H1 (cell line): ENCODE results near the gene MEX3D. TPM values are rescaled to one million over a fixed set of nuclear protein-coding genes. Genes with fewer than 3 reads are reported as not detected.

Experiments used
- MAFK ChIP-seq: IDR thresholded peaks from 2 replicates; pipeline ENCODE4 v1.6.1; 2012; ENCODE audit warnings: low read depth, mild to moderate bottlenecking, improper control_type of control experiment, low read length
- MAX ChIP-seq: IDR thresholded peaks from 2 replicates; pipeline ENCODE4 v1.6.1; 2012; ENCODE audit warnings: inconsistent platforms
- POLR2A ChIP-seq, 2 experiments: IDR thresholded peaks; 1 replicate in 1 of 2; 2 replicates in 1 of 2; pipeline ENCODE4 v1.6.1; 2011; ENCODE audit warnings: low read depth in 2 of 2, low read length in 2 of 2, mild to moderate bottlenecking in 2 of 2; ENCODE audit errors: control extremely low read depth in 1 of 2
- POLR2AphosphoS5 ChIP-seq: IDR thresholded peaks from 2 replicates; pipeline ENCODE4 v1.6.1; 2011; ENCODE audit warnings: low read depth, low read length
- polyA plus RNA-seq, 7 experiments: library from polyadenylated mRNA; depleted of rRNA in 3 of 7; stranded (reverse) in 5 of 7; unstranded in 2 of 7; fragments of >200 nt in 5 of 7; fragments of 200-250 nt in 2 of 7; gene quantifications; 1 replicate in 5 of 7; 2 replicates in 1 of 7; 4 replicates in 1 of 7; pipeline versions ENCODE4 v1.2.1 to v1.2.3, GENCODE V29; 2011 to 2013; ENCODE audit warnings: missing spikeins in 2 of 7, mixed read lengths in 2 of 7
- total RNA-seq: library from RNA; stranded (reverse); fragmentation: NEBNext Ultra II Directional; extraction: Animal tissue kit (Norgen Biotek cat#: 25700); gene quantifications from 2 replicates; pipeline ENCODE4 v1.2.1, GENCODE V29; 2021

Gene MEX3D
- total and polyA plus RNA-seq, 2 of the 8 experiments (the other 6 are each of a cell fraction or from before 2014, with no cell fraction given) = 20.8 to 78.8 TPM

DNA sequence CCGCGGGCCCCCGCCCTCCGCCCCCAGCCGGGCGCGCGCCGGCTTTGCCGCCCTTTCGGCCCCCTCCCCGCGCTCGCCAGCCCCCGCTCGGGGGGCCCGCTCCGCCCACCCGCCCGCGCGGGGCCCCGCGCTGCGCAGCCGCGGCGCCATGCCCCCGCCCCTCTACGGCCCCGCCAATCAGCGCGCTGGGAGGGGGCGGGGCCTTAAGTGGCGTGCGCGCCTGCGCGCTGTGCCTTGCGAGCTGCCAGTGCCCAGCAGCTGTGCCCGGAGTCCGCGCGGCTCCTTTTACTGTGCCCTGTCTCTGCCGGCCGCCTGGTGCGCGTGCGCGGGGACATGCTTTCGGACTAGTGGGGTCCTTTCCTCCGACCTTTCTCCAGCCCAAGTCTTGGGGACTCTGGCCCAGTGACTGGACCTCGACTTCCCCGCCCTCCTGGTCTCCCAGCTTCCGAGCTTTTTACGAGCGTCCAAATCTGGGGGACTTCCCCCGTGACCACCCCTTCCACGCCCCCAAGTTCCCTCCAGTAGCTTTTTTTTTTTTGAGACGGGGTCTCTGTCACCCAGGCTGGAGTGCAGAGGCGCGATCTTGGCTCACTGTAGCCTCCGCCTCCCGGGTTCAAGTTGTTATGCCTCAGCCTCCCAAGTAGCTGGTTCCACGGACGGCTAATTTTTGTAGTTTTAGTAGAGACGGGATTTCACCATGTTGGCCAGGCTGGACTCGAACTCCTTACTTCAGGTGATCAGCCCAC lies 24.8 kb upstream of the MEX3D start, which contains the start of gene MBD3 (continued):
- 0 out of 2 replicates have a peak, but pooled peaks have one; percentile 9 for TF ChIP-seq MAX
- TF ChIP-seq POLR2AphosphoS5 = peak; percentile 44; the same call in 1 of the 2 replicates
- TF ChIP-seq POLR2A (IDR thresholded peaks at IDR 0.05; ENCODE audit: control extremely low read depth in 1 of 2, low read depth in 2 of 2, low read length in 2 of 2) = peak in 1 of 2 experiments; percentile 46; a peak in 1 of 3 replicates
- no peak for TF ChIP-seq MAFK
- TF ChIP-seq, all 59 proteins: peak for 11
